HG02852 (cell line): ENCODE results near the gene ZIC4.

Experiments used
- ATAC-seq: cut with Tn5 transposase; IDR thresholded peaks from one replicate; pipeline ENCODE4 v1.9.1; 2021; ENCODE audit warnings: mild to moderate bottlenecking, moderate library complexity; ENCODE audit not compliant: unreplicated experiment

The ZIC4 gene

GRCh38 chr3:147391781-147392624 lies 14.3 kb downstream of the ZIC4 start:
- ATAC-seq, result no peak

- no peak for ATAC-seq
These were observed 15.5 kb downstream of the ZIC4 start for GRCh38 chr3:147390589-147391569.

GRCh38 chr3:147389717-147390116 lies 16.6 kb downstream of the ZIC4 start:
- ATAC-seq, result no peak

DNA sequence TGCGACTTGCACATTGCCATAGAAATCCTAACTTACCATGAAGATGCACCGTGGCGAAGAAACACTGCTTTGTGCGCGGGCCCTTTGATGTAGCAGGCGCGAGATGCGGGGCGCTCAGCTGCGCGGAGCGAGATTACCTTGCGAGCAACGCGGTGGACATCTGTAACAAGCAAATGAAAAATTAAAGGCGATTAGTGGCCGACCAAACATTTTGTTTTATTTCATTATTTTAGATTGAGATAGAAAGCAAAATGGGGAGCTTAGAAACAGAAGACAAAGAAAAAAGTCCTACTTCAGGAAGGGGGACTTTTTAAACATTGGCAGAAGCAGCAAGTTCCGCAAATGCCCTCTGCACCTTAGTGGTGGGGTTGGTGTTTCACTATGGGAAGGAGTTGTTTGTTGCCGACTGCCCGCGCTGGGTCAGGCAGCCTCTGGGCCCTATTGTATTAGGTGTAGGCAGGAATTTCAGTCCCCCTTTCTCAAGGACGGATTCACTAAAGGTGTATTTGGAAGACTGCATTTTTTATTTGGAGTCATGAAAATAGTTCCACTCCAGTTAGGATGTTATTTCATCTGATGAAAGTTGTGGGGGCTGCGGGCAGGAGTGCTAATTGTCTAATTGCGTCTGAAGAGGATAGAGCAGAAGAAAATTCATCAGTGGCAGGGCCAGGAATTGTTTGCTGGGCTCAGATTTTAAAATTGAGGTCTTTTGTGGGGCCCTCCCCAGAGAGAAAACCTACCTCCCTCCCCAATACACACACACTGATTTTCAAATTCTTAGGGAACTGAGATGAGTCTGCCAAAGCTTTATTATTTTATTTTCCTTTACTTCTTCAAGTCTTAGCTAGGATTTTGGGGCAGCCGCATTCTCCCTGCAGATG lies 17.4 kb downstream of the ZIC4 start:
- ATAC-seq, result no peak

DNA sequence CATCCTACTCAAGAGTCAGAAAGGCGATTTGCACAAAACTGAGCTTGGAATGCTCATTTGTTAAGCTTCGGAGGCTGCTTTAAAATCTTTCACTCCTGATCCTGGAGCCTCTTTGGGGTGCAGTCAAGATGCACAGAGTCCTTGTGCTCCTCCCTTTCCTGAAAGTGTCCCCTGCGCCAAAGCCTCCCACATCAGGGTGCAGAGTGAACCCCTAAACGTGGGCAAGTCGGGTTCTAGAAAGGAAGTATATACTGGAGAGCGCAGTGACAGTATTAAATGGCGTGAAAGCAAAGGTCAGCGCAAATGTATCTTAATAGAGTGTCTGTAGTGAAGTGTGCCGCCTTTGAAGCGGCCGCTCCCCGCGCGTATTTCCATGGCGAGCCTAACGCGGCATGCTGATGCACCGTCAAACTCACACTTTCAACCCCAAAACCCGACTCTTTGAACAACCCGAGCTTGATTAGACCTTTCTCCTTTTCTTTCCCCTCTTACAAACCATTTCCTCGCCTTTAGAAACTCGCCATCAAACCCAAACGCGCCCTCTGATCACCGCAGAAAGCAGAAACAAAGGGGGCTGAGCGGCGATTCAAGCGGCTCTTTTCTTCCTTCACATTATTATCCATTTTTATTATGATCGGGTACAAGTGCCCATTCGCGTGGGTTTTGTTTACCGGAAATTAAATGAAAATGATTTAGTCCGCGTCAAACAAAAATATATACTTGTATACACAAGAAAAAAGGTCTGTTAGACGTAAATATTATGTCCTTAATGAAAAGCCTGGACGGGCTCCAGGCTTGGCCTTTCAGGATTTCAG lies 18.3 kb downstream of the ZIC4 start:
- no peak for ATAC-seq

DNA sequence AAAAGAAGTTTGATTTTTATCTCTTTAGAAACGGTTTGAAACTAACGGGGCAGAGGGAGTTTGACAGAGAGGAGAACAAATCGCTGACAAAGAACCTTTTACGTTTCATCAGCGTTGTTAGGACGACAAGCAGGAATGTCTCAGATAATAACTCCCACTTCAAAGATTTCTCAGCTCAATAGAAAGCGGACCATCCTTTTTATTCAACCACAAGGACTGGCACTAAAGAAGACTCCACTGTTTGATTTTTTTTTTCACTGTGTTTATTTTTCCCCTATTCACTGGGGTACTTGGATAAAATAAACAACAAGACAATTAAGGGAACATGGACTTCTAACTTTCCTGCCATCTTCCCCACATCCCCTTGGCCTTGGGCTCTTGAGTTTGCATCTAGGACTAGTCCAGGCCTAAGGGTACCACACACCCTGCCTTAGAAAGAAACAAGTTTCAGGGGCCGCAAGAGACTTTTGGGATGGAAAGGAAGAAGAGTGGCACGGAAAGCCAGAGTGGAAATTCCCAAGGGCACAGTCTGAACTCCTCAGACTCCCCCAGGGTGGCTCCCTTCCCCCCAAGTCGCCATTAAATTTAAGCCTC lies 19.0 kb downstream of the ZIC4 start:
- no peak for ATAC-seq

- ATAC-seq, result no peak
These were observed 21.0 kb downstream of the ZIC4 start for GRCh38 chr3:147385059-147386012.

- no peak for ATAC-seq
These were observed 21.9 kb downstream of the ZIC4 start for GRCh38 chr3:147384210-147385058.

DNA sequence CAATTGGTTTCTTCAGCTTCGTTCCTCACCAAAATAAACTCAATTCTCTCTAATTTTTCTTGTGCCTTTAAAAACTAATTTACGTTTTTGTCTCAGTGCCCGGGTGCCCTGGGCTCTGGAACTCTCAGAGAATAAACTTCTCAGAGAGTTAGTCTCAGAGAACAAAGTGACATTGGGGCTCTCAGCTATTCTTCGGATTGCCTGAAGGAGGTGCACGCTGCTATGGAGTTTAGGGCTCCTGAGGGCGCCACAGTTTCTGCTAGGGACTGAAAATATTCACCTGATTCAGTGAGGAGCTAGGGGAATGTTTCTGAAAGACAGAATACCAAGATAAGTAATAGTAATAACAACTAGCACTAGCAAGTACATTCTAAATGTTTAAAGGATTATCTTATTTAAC lies 22.7 kb downstream of the ZIC4 start:
- ATAC-seq, result no peak

GRCh38 chr3:147381596-147381995 lies 24.7 kb downstream of the ZIC4 start:
- no peak for ATAC-seq

DNA sequence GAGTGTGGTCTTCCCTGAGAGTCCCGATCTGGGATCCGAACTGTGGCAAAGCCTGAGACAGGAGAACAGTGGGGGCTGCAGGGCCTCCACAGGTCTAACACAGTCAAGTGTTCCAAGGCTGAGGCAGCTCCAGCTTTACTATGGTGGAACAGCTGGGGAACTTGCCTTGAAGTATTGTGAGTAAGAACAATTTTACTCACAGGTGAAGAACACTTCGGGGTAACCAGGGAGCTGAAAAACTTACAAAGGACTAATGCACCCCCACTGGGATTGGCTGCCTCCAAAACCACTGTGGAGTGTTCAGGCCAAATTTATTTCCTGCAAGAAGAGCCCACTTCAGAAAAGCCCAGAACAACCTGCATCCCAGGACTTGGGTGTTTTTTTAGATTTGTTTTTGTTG lies 25.4 kb downstream of the ZIC4 start:
- no peak for ATAC-seq

DNA sequence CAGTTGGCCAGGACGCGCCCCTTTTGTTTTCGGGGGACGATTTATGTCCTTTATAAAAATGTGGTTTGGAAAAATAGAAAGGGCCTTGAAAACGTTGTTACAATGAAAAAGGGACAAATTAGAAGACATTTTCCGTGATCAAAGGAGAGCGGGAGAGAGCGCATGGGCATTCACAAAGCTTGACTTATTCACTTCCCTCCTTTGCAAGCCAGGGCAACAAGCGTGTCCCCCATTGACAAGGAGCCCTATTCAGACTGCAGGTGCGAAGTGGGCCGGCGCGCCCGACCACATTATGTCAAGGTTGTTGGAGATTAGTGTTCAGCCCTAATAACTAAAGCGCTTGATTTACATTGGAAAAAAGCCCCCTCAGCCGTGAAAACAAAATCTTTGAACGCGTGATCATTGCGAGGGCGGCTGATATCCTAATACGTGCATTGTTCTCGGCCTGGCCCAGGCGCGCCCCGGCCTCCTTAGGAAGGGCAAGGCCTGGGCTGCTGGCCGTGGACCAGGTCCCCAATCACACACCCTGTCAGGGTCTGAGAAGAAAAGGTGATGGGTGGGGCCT lies 25.9 kb downstream of the ZIC4 start:
- no peak for ATAC-seq

GRCh38 chr3:147379651-147380050 lies 26.7 kb downstream of the ZIC4 start:
- no peak for ATAC-seq

DNA sequence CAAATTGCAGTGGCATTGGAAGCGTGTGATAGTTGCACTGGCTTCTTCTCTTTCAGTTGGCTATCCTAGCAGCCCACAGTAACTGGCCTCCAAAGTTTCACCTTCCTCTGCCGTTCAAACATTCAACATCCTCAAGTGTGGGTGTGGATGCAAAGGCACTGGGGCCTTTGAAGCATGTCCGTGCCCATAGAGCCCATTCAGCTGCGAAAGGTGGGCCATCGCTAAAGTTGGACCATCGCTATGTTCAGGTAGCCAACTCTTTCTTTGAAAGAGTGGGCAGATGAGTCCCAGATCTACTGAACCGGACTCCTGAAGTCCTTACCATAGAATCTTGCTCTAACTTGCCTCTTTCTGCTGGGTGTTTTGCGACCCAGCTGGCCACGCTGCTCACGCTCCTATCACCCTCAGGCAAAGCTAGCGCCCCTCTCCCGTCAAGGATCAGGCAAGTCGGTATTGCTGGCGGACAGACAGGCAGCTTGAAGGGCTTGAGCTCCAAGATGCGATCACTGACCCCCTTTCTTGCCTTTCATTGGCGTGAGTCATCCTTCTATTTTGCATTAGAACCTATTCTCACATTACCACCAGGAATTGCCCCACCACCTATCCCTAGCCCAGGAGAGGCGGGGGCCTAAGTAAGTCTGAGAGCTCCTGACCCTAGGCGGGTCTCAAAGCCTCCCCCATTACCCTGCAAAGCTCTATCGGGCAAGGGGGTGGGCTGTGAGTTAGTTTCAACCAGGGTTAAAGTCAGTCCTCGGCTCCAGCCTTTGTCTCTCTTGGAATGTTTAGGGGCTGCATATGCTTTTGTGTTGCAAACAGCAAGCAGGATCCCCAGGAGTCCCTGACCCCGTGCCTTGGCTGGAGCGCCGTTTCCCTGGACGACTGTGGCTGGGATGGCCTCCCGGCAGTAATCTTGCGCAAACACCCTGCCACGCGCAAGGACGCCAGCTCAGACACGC lies 28.7 kb downstream of the ZIC4 start:
- ATAC-seq, result no peak

GRCh38 chr3:147373301-147373700 lies 33.0 kb downstream of the ZIC4 start:
- no peak for ATAC-seq

DNA sequence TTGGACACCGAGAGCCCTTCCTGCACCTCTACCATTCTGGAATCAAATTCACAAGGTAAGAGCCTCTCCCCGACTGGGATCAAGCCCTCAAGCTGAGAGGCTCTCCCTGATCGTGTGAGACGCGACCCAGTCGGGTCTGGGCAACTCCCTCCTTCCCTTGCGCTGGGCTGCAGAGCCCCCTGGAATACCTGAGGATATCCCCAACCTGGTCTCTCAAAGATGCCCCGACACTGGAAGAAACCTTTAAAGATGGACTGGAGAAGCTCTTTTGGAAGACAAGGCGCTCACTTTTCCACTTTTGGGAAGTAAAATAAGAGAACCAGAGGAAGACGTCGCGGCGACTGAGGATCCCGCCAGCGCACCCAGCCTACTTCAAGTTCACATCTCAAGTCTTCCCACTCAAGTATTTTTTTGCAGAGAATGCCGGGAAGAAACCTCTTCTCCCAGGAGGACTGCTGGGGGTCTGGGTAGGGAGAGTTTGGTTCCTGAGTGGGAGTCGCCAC lies 33.8 kb downstream of the ZIC4 start:
- ATAC-seq, result no peak
